Panc1 (cell line): ENCODE measurements around the gene DHH. TPM values are rescaled to one million over a fixed set of nuclear protein-coding genes. Genes with fewer than 3 reads are reported as not detected.

Source experiments
- ATAC-seq: fragments of 200-7000 bp; cut with Tn5 transposase; 2 replicates; pipeline ENCODE4 v1.9.1; 2020; ENCODE audit warnings: mild to moderate bottlenecking, moderate library complexity
- BruUV-seq: library from RNA; stranded (reverse); fragments of 400-500 nt; replicated peaks from 2 replicates; lab custom pipeline; 2021; lab: Mats Ljungman, UMichigan
- CTCF ChIA-PET: fragments of 300-600 bp; sonication (Branson Sonifier 250); formaldehyde crosslinking; loops from one replicate; lab custom pipeline; 2022; ENCODE audit warnings: antibody characterized with exemption; lab: Charles Lee
- POLR2A ChIA-PET: fragments of 300-600 bp; sonication (Branson Sonifier 250); formaldehyde crosslinking; loops from one replicate; lab custom pipeline; 2022; ENCODE audit warnings: antibody characterized with exemption; lab: Charles Lee
- DNase-seq: peaks from one replicate; pipeline ENCODE4 v3.0.0-alpha.2; 2010; ENCODE audit warnings: low read depth, low spot score
- H3K27ac ChIP-seq: 2 replicates; pipeline ENCODE4 v1.5.1; 2011; ENCODE audit warnings: mild to moderate bottlenecking, low read length, inconsistent platforms
- H3K27me3 ChIP-seq: fragments of 200-500 bp; sonication (Bioruptor generic); 2 replicates; pipeline ENCODE4 v1.6.0; 2014; ENCODE audit warnings: low read length, inconsistent platforms; ENCODE audit not compliant: control insufficient read depth, insufficient read depth
- H3K36me3 ChIP-seq: fragments of 200-500 bp; sonication (Bioruptor generic); 2 replicates; pipeline ENCODE4 v1.5.1; 2014; ENCODE audit warnings: inconsistent platforms, mild to moderate bottlenecking, low read length, moderate library complexity; ENCODE audit not compliant: control insufficient read depth, insufficient read depth
- H3K4me1 ChIP-seq: 2 replicates; pipeline ENCODE4 v1.5.1; 2011; ENCODE audit warnings: inconsistent platforms, mild to moderate bottlenecking, low read length, moderate library complexity; ENCODE audit not compliant: control insufficient read depth, insufficient read depth
- H3K4me3 ChIP-seq, 2 experiments: 2 replicates each; pipeline ENCODE4 v1.5.1; 2011 to 2012; ENCODE audit warnings: low read depth in 2 of 2, low read length in 2 of 2, mild to moderate bottlenecking in 2 of 2, inconsistent platforms in 1 of 2, moderate library complexity in 1 of 2
- H3K9me3 ChIP-seq: fragments of 200-500 bp; sonication (Bioruptor generic); 2 replicates; pipeline ENCODE4 v1.5.1; 2014; ENCODE audit warnings: low read depth, mild to moderate bottlenecking, inconsistent platforms, low read length, moderate library complexity; ENCODE audit not compliant: control insufficient read depth, insufficient read depth
- CTCF ChIP-seq: fragments of 450-650 bp; IDR thresholded peaks from 2 replicates; pipeline ENCODE4 v1.5.1; 2017; ENCODE audit warnings: mild to moderate bottlenecking
- POLR2AphosphoS5 ChIP-seq: IDR thresholded peaks from 2 replicates; pipeline ENCODE4 v1.6.1; 2012; ENCODE audit warnings: mild to moderate bottlenecking, low read depth, low read length, moderate library complexity
- REST ChIP-seq, 2 experiments: IDR thresholded peaks; 2 replicates each; pipeline ENCODE4 v1.6.1; 2011 to 2012; ENCODE audit warnings: low read depth in 2 of 2, control low read depth in 1 of 2, low read length in 1 of 2, mild to moderate bottlenecking in 1 of 2, moderate library complexity in 1 of 2; ENCODE audit not compliant: insufficient read depth in 1 of 2
- SIN3A ChIP-seq: IDR thresholded peaks from 2 replicates; pipeline ENCODE4 v1.6.1; 2012; ENCODE audit warnings: low read depth, mild to moderate bottlenecking, low read length, moderate library complexity, borderline replicate concordance; ENCODE audit not compliant: insufficient read depth
- TCF7L2 ChIP-seq: IDR thresholded peaks from 2 replicates; pipeline ENCODE4 v1.6.1; 2011; ENCODE audit warnings: mild to moderate bottlenecking, low read depth, low read length, inconsistent platforms
- in situ Hi-C: cut with HindIII; loops from 2 replicates; pipeline ENCODE4 v1.10.0; 2016; ENCODE audit warnings: low sequenced_read_pairs, low pct_unique_long_range_greater_than_20kb
- intact Hi-C: fragments of 100-400 bp; cut with micrococcal nuclease; formaldehyde crosslinking; loops from one replicate; pipeline ENCODE4 v1.10.0; 2022; ENCODE audit not compliant: unreplicated experiment
- total RNA-seq: library from RNA; stranded (reverse); gene quantifications from one replicate; pipeline ENCODE4 v1.2.1, GENCODE V29; 2021; ENCODE audit not compliant: unreplicated experiment

Gene DHH
- total RNA-seq, 1 experiment from 2014 or later: 1.9 TPM

GRCh38 chr12:49091056-49091835, 3.4 kb downstream of the DHH start:
- DNase-seq (no peak), ATAC-seq (no peak)
- intact Hi-C loops: no loop called here
- ChIA-PET POLR2A (interaction anchor here (1.2 kb wide), 1 partner anchor 41 kb away, joined by 3 read pairs; the partner anchor contains the start of gene TUBA1B), CTCF (interaction anchor here (0.6 to 1.2 kb wide), 4 partner anchors 19 to 76 kb away, joined by 3 to 9 read pairs (median 4); partner anchors contain the start of gene TUBA1B)
- in situ Hi-C loops: no loop called here
- Histone ChIP-seq H3K36me3 (no peaks in the 10 kb centered on the region), H3K27me3 (no peaks in the 10 kb centered on the region), H3K9me3 (no peaks in the 10 kb centered on the region), H3K27ac (peak overlapping the region; percentile 61), H3K4me1 (peaks cover 40% of the 10 kb centered on the region), H3K4me3 (peak overlapping the region; percentile 32 to 52)
- BruUV-seq: no TSS peak
- no peak for TF ChIP-seq TCF7L2
- TF ChIP-seq SIN3A: no peak
- TF ChIP-seq REST (IDR thresholded peaks at IDR 0.05; ENCODE audit: insufficient read depth in 1 of 2, low read depth in 2 of 2, low read length in 1 of 2): no peak
- TF ChIP-seq CTCF: no peak
- TF ChIP-seq POLR2AphosphoS5: no peak

- no TSS peak for BruUV-seq
- Histone ChIP-seq H3K4me1 (peaks cover 40% of the 10 kb centered on the region), H3K4me3 (peak overlapping the region; percentile 40 to 49), H3K36me3 (no peaks in the 10 kb centered on the region), H3K27me3 (no peaks in the 10 kb centered on the region), H3K9me3 (no peaks in the 10 kb centered on the region), H3K27ac (0 out of 2 replicates have a peak overlapping the region, but pooled peaks have one; percentile 50)
- in situ Hi-C loops: no loop called here
- ATAC-seq (peak; percentile 71), DNase-seq (no peak)
- TF ChIP-seq CTCF (peak; percentile 84), SIN3A (no peak)
- CTCF ChIA-PET: interaction anchor here (0.5 to 3.6 kb wide), 5 partner anchors 15 to 147 kb away, joined by 3 to 47 read pairs (median 3); no protein-coding TSS in a partner anchor
- POLR2A ChIA-PET: no interaction called here
- intact Hi-C loops: no loop called here
Observed at GRCh38 chr12:49089821-49090773, 4.5 kb downstream of the DHH start.
